ENCODE data around the gene TM7SF3. TPM values are rescaled to one million over a fixed set of nuclear protein-coding genes. Genes with fewer than 3 reads are reported as not detected.
"Not testable (repeated sequence)": the region's sequence is repeated elsewhere in the genome, so short reads cannot be mapped to it uniquely, and the experiment has no call there.

Gene TM7SF3
- total RNA-seq, 4 donors from 2014 or later: 33.8 to 58.9 (median 49.7) TPM

DNA sequence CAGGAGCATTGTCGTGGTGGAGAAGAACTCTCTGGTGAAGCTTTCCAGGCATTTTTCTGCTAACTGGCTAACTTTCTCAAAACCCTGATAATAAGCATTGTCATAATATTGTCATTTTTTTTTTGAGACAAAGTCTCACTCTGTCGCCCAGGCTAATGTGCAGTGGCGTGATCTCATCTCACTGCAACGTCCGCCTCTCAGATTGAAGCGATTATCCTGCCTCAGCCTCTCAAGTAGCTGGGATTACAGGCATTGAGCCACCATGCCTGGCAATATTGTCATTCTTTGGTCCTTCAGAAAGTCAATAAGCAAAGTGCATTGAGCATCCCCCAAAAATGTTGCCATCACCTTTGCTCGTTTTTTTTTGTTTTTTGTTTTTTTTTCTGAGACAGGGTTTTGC is 41.8 kb upstream of the TM7SF3 start:
- Histone ChIP-seq H3K9me3 (no peaks in the 10 kb centered on the region), H3K27ac (no peak overlapping the region), H3K4me3 (no peak overlapping the region), H3K27me3 (no peaks in the 10 kb centered on the region), H3K4me1 (no peaks in the 10 kb centered on the region), H3K36me3 (no peaks in the 10 kb centered on the region)
- DNase-seq: no peak
- TF ChIP-seq, protein P1, sequence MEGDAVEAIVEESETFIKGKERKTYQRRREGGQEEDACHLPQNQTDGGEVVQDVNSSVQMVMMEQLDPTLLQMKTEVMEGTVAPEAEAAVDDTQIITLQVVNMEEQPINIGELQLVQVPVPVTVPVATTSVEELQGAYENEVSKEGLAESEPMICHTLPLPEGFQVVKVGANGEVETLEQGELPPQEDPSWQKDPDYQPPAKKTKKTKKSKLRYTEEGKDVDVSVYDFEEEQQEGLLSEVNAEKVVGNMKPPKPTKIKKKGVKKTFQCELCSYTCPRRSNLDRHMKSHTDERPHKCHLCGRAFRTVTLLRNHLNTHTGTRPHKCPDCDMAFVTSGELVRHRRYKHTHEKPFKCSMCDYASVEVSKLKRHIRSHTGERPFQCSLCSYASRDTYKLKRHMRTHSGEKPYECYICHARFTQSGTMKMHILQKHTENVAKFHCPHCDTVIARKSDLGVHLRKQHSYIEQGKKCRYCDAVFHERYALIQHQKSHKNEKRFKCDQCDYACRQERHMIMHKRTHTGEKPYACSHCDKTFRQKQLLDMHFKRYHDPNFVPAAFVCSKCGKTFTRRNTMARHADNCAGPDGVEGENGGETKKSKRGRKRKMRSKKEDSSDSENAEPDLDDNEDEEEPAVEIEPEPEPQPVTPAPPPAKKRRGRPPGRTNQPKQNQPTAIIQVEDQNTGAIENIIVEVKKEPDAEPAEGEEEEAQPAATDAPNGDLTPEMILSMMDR (IDR thresholded peaks at IDR 0.05): no peak
- TF ChIP-seq POLR2A (IDR thresholded peaks at IDR 0.05): no peak

DNA sequence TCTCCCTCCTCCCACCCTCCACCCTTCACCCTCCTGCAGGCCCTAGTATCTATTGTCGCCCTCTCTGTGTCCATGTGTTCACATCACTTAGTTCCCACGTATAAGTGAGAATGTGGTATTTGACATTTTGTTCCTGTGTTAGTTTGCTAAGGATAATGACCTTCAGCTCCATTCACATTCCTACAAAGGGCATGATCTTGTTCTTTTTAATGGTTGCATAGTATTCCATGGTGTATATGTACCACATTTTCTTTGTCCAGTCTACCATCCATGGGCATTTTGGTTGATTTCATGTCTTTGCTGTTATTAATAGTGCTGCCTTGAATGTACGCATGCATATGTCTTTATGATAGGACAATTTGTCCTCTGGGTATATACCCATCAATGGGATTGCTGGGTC is 38.6 kb upstream of the TM7SF3 start:
- Histone ChIP-seq H3K4me3 (no peak overlapping the region), H3K27ac (no peak overlapping the region), H3K4me1 (no peaks in the 10 kb centered on the region), H3K27me3 (no peaks in the 10 kb centered on the region), H3K9me3 (no peaks in the 10 kb centered on the region), H3K36me3 (no peaks in the 10 kb centered on the region)
- TF ChIP-seq POLR2A (IDR thresholded peaks at IDR 0.05): no peak
- TF ChIP-seq, protein P1 (IDR thresholded peaks at IDR 0.05): no peak
- DNase-seq: no peak

DNA sequence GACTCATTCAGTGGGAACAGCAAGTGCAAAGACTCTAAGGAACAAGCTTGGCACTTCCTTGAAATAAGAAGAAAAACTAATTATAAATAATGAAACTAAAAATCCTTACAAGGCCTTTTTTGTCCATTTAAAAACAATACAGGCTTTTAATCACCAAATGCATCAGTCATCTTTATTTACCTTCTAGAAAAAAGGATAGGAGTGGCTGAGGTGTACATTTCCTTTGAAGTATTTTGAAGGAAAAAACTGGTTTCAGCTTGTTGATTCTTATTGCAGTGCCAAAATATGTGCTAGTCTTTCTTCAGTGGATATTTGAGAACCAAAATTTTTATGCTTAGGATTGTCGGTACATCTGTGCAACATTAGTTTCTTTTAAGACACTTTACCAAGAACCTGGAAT is 38.0 kb upstream of the TM7SF3 start:
- TF ChIP-seq POLR2A (IDR thresholded peaks at IDR 0.05): no peak
- TF ChIP-seq, protein P1 (IDR thresholded peaks at IDR 0.05): no peak
- H3K4me1 ChIP-seq: no peaks in the 10 kb centered on the region
- H3K9me3 ChIP-seq: no peaks in the 10 kb centered on the region
- no peak overlapping the region for H3K27ac ChIP-seq
- H3K4me3 ChIP-seq: no peak overlapping the region
- H3K36me3 ChIP-seq: no peaks in the 10 kb centered on the region
- H3K27me3 ChIP-seq: no peaks in the 10 kb centered on the region
- no peak for DNase-seq

DNA sequence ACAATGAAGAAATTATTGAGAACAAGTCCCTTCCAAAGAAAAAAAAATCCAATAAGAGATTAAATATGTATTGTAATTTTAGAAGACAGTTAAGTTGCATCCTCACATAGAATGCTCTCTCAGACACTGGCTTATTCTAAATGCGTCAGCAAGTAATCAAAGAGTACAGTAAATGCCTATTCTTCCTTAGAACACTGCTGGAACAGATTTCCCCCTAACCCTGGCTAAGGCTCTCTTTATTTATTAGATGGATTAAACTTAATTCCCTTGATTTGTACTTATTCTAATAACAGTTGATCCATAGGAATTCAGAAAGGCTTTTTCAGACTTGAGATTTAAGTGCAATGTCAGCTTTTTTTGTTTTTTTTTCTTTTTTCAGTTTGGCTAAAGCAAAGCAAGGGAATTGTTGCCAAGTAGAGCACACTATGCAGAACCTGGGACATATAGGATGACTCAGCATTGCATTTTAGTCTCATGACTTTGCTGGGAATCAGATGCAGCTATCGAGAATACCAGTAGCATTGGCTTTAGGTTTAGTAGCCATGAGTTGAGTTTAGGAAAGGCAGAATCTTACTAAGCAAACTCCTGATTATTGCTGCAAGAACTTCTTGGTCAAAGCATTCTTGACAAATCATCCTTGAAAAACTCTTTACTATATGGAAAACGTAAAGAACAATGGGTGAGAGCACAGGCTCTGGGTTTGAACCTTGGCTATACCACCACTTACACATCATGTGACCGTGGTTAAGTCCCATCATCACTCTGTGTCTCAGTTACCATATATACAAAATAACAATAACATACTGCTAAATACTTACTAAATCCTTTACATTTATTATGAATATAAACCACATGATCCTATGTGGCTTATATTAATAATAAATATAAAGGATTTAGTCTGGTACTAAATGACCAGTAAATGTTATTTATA is 34.9 kb upstream of the TM7SF3 start:
- H3K4me3 ChIP-seq: no peak overlapping the region
- H3K27me3 ChIP-seq: no peaks in the 10 kb centered on the region
- H3K4me1 ChIP-seq: no peaks in the 10 kb centered on the region
- no peak overlapping the region for H3K27ac ChIP-seq
- no peaks in the 10 kb centered on the region for H3K9me3 ChIP-seq
- no peaks in the 10 kb centered on the region for H3K36me3 ChIP-seq
- DNase-seq: no peak
- TF ChIP-seq POLR2A (IDR thresholded peaks at IDR 0.05): no peak
- TF ChIP-seq, protein P1 (IDR thresholded peaks at IDR 0.05): no peak

DNA sequence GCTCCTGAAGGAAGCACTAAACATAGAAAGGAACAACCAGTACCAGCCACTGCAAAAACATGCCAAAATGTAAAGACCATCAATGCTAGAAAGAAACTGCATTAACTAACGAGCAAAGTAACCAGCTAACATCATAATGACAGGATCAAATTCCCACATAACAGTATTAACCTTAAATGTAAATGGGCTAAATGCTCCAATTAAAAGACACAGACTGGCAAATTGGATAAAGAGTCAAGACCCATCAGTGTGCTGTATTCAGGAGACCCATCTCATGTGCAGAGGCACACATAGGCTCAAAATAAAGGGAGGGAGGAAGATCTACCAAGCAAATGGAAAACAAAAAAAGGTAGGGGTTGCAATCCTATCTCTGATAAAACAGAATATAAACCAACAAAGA is 27.8 kb upstream of the TM7SF3 start:
- not testable (repeated sequence) for H3K27me3 ChIP-seq, H3K36me3 ChIP-seq, H3K27ac ChIP-seq, H3K4me3 ChIP-seq, DNase-seq, H3K9me3 ChIP-seq, H3K4me1 ChIP-seq

DNA sequence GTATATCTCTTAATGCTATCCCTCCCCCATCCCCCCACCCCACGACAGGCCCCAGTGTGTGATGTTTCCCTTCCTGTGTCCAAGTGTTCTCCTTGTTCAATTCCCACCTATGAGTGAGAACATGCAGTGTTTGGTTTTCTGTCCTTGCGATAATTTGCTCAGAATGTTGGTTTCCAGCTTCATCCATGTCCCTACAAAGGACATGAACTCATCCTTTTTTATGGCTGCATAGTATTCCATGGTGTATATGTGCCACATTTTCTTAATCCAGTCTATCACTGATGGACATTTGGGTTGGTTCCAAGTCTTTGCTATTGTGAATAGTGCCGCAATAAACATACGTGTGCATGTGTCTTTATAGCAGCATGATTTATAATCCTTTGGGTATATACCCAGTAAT is 26.5 kb upstream of the TM7SF3 start:
- not testable (repeated sequence) for H3K36me3 ChIP-seq, DNase-seq, H3K4me1 ChIP-seq, H3K27ac ChIP-seq, H3K4me3 ChIP-seq, H3K27me3 ChIP-seq, H3K9me3 ChIP-seq

Measured in Peyer's patch (tissue), 4 donors.